ENCODE measurements around the gene ARHGEF39. TPM values are rescaled to one million over a fixed set of nuclear protein-coding genes. Genes with fewer than 3 reads are reported as not detected.

ARHGEF39 gene
- total and polyA plus RNA-seq, 9 of the 15 experiments (the other 6 are each of a cell fraction or from before 2014, with no cell fraction given), result 2.8 to 21.7 (median 12.9) TPM

- WGBS (ENCODE audit: insufficient coverage, low coverage, missing lambda C conversion rate), result 4% methylated on average over 2 of the region's 2 CpGs
- ChIA-PET POLR2A (interaction anchor here (1.0 to 1.3 kb wide), 3 partner anchors 21 to 543 kb away, joined by 3 to 8 read pairs (median 5); partner anchors contain the start of gene ATOSB), CTCF (ENCODE audit: low intra/inter-chr PET ratio) (no interaction called here)
- Histone ChIP-seq H3K9me3 (replicated peaks; ENCODE audit: control insufficient read depth, insufficient read depth, low read depth, low read length) (no peaks in the 10 kb centered on the region), H3K4me2 (ENCODE audit: insufficient read depth, low read length) (peak overlapping the region; percentile 96), H3K4me1 (replicated peaks in 1 of 2; ENCODE audit: control insufficient read depth in 2 of 2, insufficient read depth in 2 of 2, low read length in 2 of 2) (peaks cover 14 to 31% of the 10 kb centered on the region in 2 experiments), H3K36me3 (ENCODE audit: control insufficient read depth, insufficient read depth, low read length) (peaks cover 36% of the 10 kb centered on the region; the same call in 2 of the 3 replicates), H4K20me1 (replicated peaks; ENCODE audit: control insufficient read depth, insufficient read depth, low read length) (no peaks in the 10 kb centered on the region), H2AFZ (ENCODE audit: low read depth, low read length) (peak overlapping the region; percentile 93; the same call in 1 of the 2 replicates), H3K27ac (ENCODE audit: extremely low read depth, low read depth, low read length) (peak overlapping the region; percentile 98), H3K9me1 (ENCODE audit: control insufficient read depth, insufficient read depth, low read length) (no peaks in the 10 kb centered on the region), H3K9ac (ENCODE audit: insufficient read depth in 1 of 2, low read depth in 2 of 2, low read length in 2 of 2) (peak overlapping the region; percentile 86 to 96), H3K79me2 (ENCODE audit: control insufficient read depth, insufficient read depth, low read length) (peaks cover 16% of the 10 kb centered on the region), H3K4me3 (peak overlapping the region; percentile 89), H3K27me3 (ENCODE audit: control insufficient read depth in 2 of 2, insufficient read depth in 2 of 2, low read length in 2 of 2) (no peaks in the 10 kb centered on the region)
- peak in 1 of 4 experiments; percentile 27 for DNase-seq (ENCODE audit: extremely low read depth in 1 of 4, low spot score in 3 of 4)
- intact Hi-C loops (cut with micrococcal nuclease), result loop anchor here (5.0 kb wide), 1 partner anchor 38 kb away; no protein-coding TSS in a partner anchor
- in situ Hi-C loops (cut with MboI), result no loop called here
- FAIRE-seq, result no peak
- ATAC-seq, result peak; percentile 1; the same call in 1 of the 3 replicates
- no TSS peak for BruUV-seq (replicated peaks)
- peak; percentile 24 for TF ChIP-seq GTF3C2 (IDR thresholded peaks at IDR 0.05; ENCODE audit: borderline replicate concordance, extremely low read depth, insufficient read length)
- no peak for TF ChIP-seq ZNF311 (CRISPR knock-in tag; IDR thresholded peaks at IDR 0.05)
Observed at GRCh38 chr9:35658968-35659220, 6.1 kb downstream of the ARHGEF39 start.
